ENCODE data around the gene KLHL29.

GRCh38 chr2:23537991-23538390 lies 153.0 kb downstream of the KLHL29 start:
- TF ChIP-seq CTCF (IDR thresholded peaks at IDR 0.05; ENCODE audit: borderline replicate concordance, extremely low read depth, low read length, poor library complexity, severe bottlenecking), result no peak
- TF ChIP-seq EZH2 (IDR thresholded peaks at IDR 0.05; ENCODE audit: borderline replicate concordance, low read depth, low read length, severe bottlenecking), result no peak

All from DND-41 (cell line).